Effector memory CD4-positive, alpha-beta T cell (primary cell): Measurements from ENCODE around the gene MRPL36.

ENCODE experiments used
- DNase-seq, 3 donors: peaks; one replicate each; pipeline ENCODE4 v3.0.0-alpha.2; 2020
- H3K27ac ChIP-seq: 2 replicates; pipeline ENCODE4 v1.7.0; 2013; ENCODE audit warnings: mild to moderate bottlenecking, low read length, moderate library complexity; ENCODE audit not compliant: insufficient read depth, poor library complexity, severe bottlenecking
- H3K27me3 ChIP-seq: replicated peaks from 2 replicates; pipeline ENCODE4 v1.7.0; 2013; ENCODE audit warnings: mild to moderate bottlenecking, low read length; ENCODE audit not compliant: insufficient read depth, control insufficient read depth, poor library complexity, severe bottlenecking
- H3K36me3 ChIP-seq: 2 replicates; pipeline ENCODE4 v1.7.0; 2013; ENCODE audit warnings: mild to moderate bottlenecking, low read length, moderate library complexity; ENCODE audit not compliant: control insufficient read depth, insufficient read depth
- H3K4me1 ChIP-seq: 2 replicates; pipeline ENCODE4 v1.7.0; 2013; ENCODE audit warnings: low read length, mild to moderate bottlenecking; ENCODE audit not compliant: control insufficient read depth, insufficient read depth, poor library complexity, severe bottlenecking
- H3K4me3 ChIP-seq: 2 replicates; pipeline ENCODE4 v1.7.0; 2013; ENCODE audit warnings: low read length, low read depth, mild to moderate bottlenecking; ENCODE audit not compliant: insufficient read depth, poor library complexity, severe bottlenecking
- H3K9me3 ChIP-seq: 2 replicates; pipeline ENCODE4 v1.7.0; 2013; ENCODE audit warnings: mild to moderate bottlenecking, low read length, moderate library complexity; ENCODE audit not compliant: control insufficient read depth

MRPL36 gene

GRCh38 chr5:1797103-1797800, 2.4 kb downstream of the MRPL36 start:
- H3K4me1 ChIP-seq, result peaks cover 25% of the 10 kb centered on the region

GRCh38 chr5:1796371-1797102, 3.1 kb downstream of the MRPL36 start:
- Histone ChIP-seq H3K4me1 (peaks cover 25% of the 10 kb centered on the region), H3K27ac (no peak overlapping the region), H3K27me3 (no peaks in the 10 kb centered on the region), H3K4me3 (no peak overlapping the region), H3K36me3 (peaks cover 10% of the 10 kb centered on the region), H3K9me3 (no peaks in the 10 kb centered on the region)
- DNase-seq, result no peak

More at GRCh38 chr5:1797103-1797800, 2.4 kb downstream of the MRPL36 start:
- H3K36me3 ChIP-seq, result peaks cover 10% of the 10 kb centered on the region
- H3K27ac ChIP-seq, result no peak overlapping the region
- H3K4me3 ChIP-seq, result no peak overlapping the region
- H3K9me3 ChIP-seq, result no peaks in the 10 kb centered on the region
- DNase-seq, result no peak
- no peaks in the 10 kb centered on the region for H3K27me3 ChIP-seq

GRCh38 chr5:1795931-1796330, 3.7 kb downstream of the MRPL36 start:
- Histone ChIP-seq H3K9me3 (no peaks in the 10 kb centered on the region), H3K27me3 (no peaks in the 10 kb centered on the region), H3K4me1 (peaks cover 27% of the 10 kb centered on the region), H3K27ac (no peak overlapping the region), H3K4me3 (no peak overlapping the region), H3K36me3 (peaks cover 10% of the 10 kb centered on the region)
- no peak for DNase-seq

GRCh38 chr5:1795506-1795905, 4.1 kb downstream of the MRPL36 start:
- Histone ChIP-seq H3K4me1 (peaks cover 27% of the 10 kb centered on the region), H3K9me3 (no peaks in the 10 kb centered on the region), H3K27me3 (no peaks in the 10 kb centered on the region), H3K27ac (no peak overlapping the region), H3K4me3 (no peak overlapping the region), H3K36me3 (peaks cover 10% of the 10 kb centered on the region)
- no peak for DNase-seq

DNA sequence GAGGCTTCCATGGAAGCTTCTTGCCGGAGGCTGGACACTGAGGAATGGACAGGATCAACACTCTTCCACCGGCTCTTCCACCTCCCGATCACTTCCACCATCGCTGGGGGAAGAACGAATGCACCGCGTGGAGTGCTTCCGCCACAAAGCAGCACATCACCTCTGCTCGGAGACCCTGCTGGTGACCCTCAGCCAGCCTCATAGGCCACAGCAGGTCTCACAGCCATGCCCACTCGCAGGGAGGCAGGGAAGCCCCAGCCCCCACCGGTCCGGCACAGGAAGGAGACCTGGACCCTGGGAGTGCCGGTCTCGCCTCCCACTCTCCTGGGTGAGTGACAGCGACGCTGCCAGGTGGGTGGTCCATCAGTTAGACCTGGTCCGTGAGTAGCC, 4.7 kb downstream of the MRPL36 start:
- Histone ChIP-seq H3K9me3 (no peaks in the 10 kb centered on the region), H3K27me3 (no peaks in the 10 kb centered on the region), H3K4me3 (no peak overlapping the region), H3K27ac (no peak overlapping the region), H3K4me1 (peaks cover 27% of the 10 kb centered on the region), H3K36me3 (peaks cover 10% of the 10 kb centered on the region)
- no peak for DNase-seq

- Histone ChIP-seq H3K36me3 (peaks cover 10% of the 10 kb centered on the region), H3K27ac (peak overlapping the region; percentile 29), H3K9me3 (no peaks in the 10 kb centered on the region), H3K27me3 (no peaks in the 10 kb centered on the region), H3K4me1 (peaks cover 27% of the 10 kb centered on the region), H3K4me3 (no peak overlapping the region)
- no peak for DNase-seq
These were observed 5.4 kb downstream of the MRPL36 start for GRCh38 chr5:1793966-1794900.

GRCh38 chr5:1793301-1793740, 6.3 kb downstream of the MRPL36 start:
- no peaks in the 10 kb centered on the region for H3K27me3 ChIP-seq
- no peaks in the 10 kb centered on the region for H3K9me3 ChIP-seq
- H3K36me3 ChIP-seq, result peaks cover 10% of the 10 kb centered on the region
- H3K4me3 ChIP-seq, result peak overlapping the region; percentile 9
- H3K27ac ChIP-seq, result peak overlapping the region; percentile 51
- DNase-seq, result no peak
- H3K4me1 ChIP-seq, result peaks cover 20% of the 10 kb centered on the region

- Histone ChIP-seq H3K4me1 (peaks cover 20% of the 10 kb centered on the region), H3K27me3 (no peaks in the 10 kb centered on the region), H3K36me3 (peaks cover 6% of the 10 kb centered on the region), H3K27ac (peak overlapping the region; percentile 51), H3K9me3 (no peaks in the 10 kb centered on the region), H3K4me3 (peak overlapping the region; percentile 9)
- DNase-seq, result peak; percentile 59 to 68 (median 60)
These were observed 6.8 kb downstream of the MRPL36 start for GRCh38 chr5:1792842-1793266.

DNA sequence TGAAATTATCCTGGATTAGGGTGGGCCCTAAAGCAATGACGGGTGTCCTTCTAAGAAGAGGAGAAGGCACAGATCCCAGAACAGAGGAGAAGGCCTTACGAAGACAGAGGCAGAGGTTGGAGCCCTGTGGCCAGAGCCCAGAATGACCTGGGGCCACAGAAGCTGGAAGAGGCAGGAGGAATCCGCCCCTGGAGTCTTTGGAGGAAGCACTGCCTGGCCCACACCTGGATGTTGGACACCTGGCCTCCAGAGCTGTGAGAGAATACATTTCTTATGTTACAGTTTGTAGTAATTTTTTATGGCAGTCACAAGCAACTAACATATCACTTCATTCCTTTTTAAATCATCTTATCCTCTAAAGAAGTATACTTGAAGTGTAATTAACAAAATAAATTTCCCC, 8.5 kb downstream of the MRPL36 start:
- Histone ChIP-seq H3K4me3 (no peak overlapping the region), H3K9me3 (no peaks in the 10 kb centered on the region), H3K27me3 (no peaks in the 10 kb centered on the region), H3K36me3 (no peaks in the 10 kb centered on the region), H3K27ac (peak overlapping the region; percentile 51), H3K4me1 (peaks cover 20% of the 10 kb centered on the region)
- DNase-seq, result no peak
